ENCODE measurements around the gene CORO7.
A peak's percentile ranks its signal among the peaks of the same experiment; 100 is the strongest.

Gene CORO7

GRCh38 chr16:4328782-4329775 is 87.3 kb downstream of the CORO7 start:
- Histone ChIP-seq H2AFZ (ENCODE audit: low read depth, low read length) (no peak overlapping the region), H3K9me3 (ENCODE audit: low read length) (no peaks in the 10 kb centered on the region), H3K4me3 (ENCODE audit: low read length) (no peak overlapping the region), H3K4me1 (ENCODE audit: insufficient read depth, low read length) (peaks cover 22% of the 10 kb centered on the region), H3K36me3 (ENCODE audit: insufficient read depth, low read length) (peaks cover 11% of the 10 kb centered on the region), H3K27me3 (ENCODE audit: insufficient read depth, low read length) (no peaks in the 10 kb centered on the region)

DNA sequence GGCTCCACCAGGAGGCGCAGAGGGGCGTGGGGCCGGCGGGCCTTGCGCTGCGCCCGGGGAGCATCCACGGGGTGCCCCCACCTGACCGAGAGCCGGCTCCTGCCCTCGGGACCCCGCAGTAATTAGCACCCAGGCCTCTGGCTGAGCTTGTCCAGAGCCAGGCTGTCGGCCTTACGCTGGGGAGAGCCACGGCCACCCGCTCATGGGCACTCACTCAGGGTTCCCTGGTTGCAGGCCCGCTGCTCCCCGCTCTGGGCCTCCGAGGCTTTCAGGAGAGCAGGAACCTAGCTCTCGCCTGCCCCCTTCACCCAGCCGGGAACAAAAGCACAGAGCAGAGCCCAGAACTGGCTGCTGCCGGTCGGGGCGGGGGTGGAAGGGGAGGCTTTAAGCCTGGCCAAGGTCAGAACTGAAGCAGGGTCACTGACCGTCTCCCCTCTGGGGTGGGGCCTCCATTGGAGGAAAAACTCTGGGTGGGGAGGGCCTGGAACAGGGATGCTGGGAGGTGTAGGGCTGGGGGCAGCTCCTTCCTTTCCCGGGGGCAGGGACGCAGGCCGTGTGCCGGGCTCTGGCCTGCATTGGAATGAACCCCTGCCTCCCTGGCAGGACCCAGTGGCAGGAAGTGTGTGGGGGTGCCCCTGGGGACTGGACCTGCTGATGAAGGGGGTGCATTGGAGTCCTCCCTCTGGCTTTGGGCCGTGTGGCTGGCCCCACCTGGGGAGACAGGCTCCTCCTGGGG is 88.2 kb downstream of the CORO7 start:
- H3K27me3 ChIP-seq (ENCODE audit: insufficient read depth, low read length): no peaks in the 10 kb centered on the region

DNA sequence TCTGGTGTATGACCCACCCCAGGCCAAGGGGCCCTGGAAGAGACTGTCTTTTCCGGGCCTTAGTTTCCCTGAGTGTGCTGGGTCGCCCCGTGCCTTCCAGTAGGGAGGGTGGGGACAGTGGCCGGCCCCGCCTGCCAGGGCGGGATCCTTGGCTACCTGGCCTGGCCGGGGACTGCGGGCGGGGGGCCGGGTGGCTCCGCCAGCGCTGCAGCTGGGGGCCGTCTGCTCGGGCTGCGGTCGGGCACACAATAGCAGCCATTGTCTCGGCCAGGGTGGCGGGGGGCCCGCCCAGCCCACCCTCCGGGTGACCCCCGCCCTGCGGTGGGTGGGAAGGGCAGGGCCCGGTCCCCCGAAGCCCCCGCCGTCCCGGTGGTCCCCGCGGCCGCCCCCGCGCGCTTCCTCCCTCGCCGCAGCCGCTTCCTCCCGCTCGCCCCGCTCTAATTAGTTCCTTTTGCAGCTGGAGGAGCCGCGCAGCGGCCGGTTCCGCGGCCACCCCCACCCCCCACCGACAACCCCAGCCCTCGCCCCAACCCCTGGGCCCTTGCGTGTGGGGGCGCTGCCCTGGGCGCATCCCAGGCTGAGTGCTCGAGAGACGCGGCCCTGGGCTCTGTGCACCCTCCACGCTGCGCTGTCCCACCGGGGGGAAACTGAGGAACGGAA is 88.9 kb downstream of the CORO7 start:
- peaks cover 2% of the 10 kb centered on the region for H3K36me3 ChIP-seq (ENCODE audit: insufficient read depth, low read length)
- peak overlapping the region; percentile 32 for H2AFZ ChIP-seq (ENCODE audit: low read depth, low read length)
- H3K4me3 ChIP-seq (ENCODE audit: low read length): peak overlapping the region; percentile 55
- H3K4me1 ChIP-seq (ENCODE audit: insufficient read depth, low read length): peaks cover 33% of the 10 kb centered on the region
- H3K27me3 ChIP-seq (ENCODE audit: insufficient read depth, low read length): no peaks in the 10 kb centered on the region
- no peaks in the 10 kb centered on the region for H3K9me3 ChIP-seq (ENCODE audit: low read length)

More for the DNA sequence above, 88.2 kb downstream of the CORO7 start:
- peak overlapping the region; percentile 32 for H2AFZ ChIP-seq (ENCODE audit: low read depth, low read length)
- no peaks in the 10 kb centered on the region for H3K9me3 ChIP-seq (ENCODE audit: low read length)
- peak overlapping the region; percentile 55 for H3K4me3 ChIP-seq (ENCODE audit: low read length)
- H3K4me1 ChIP-seq (ENCODE audit: insufficient read depth, low read length): peaks cover 30% of the 10 kb centered on the region
- H3K36me3 ChIP-seq (ENCODE audit: insufficient read depth, low read length): peaks cover 7% of the 10 kb centered on the region

DNA sequence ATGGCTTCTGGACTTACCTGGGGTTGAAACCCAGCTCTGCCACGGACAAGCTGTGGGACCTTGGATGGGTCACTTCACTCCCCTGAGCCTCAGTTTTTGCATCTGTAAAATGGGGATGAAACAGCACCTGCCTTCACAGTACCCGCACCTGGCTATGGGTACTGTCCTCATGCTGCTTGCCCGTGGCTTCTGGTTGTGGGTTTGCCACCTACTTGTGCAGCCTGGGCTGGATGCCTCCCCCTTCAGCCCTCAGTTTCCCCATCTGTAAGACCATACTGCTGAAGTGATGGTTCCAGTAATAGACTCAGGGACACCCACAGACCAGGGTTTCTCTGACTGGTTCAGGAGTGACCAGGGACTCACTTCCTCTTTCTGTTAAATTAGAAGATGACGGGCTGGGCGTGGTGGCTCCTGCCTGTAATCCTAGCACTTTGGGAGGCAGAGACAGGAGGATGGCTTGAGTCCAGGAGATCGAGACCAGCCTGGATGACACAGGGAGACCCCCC is 91.1 kb downstream of the CORO7 start:
- H2AFZ ChIP-seq (ENCODE audit: low read depth, low read length): no peak overlapping the region
- no peaks in the 10 kb centered on the region for H3K27me3 ChIP-seq (ENCODE audit: insufficient read depth, low read length)
- peaks cover 37% of the 10 kb centered on the region for H3K4me1 ChIP-seq (ENCODE audit: insufficient read depth, low read length)
- H3K4me3 ChIP-seq (ENCODE audit: low read length): no peak overlapping the region
- no peaks in the 10 kb centered on the region for H3K36me3 ChIP-seq (ENCODE audit: insufficient read depth, low read length)
- no peaks in the 10 kb centered on the region for H3K9me3 ChIP-seq (ENCODE audit: low read length)

GRCh38 chr16:4324492-4325252 is 91.7 kb downstream of the CORO7 start:
- H3K27me3 ChIP-seq (ENCODE audit: insufficient read depth, low read length): no peaks in the 10 kb centered on the region
- H2AFZ ChIP-seq (ENCODE audit: low read depth, low read length): no peak overlapping the region
- H3K4me3 ChIP-seq (ENCODE audit: low read length): no peak overlapping the region
- no peaks in the 10 kb centered on the region for H3K36me3 ChIP-seq (ENCODE audit: insufficient read depth, low read length)
- no peaks in the 10 kb centered on the region for H3K9me3 ChIP-seq (ENCODE audit: low read length)
- peaks cover 40% of the 10 kb centered on the region for H3K4me1 ChIP-seq (ENCODE audit: insufficient read depth, low read length)

- Histone ChIP-seq H3K4me1 (ENCODE audit: insufficient read depth, low read length) (peaks cover 42% of the 10 kb centered on the region), H2AFZ (ENCODE audit: low read depth, low read length) (no peak overlapping the region), H3K36me3 (ENCODE audit: insufficient read depth, low read length) (no peaks in the 10 kb centered on the region), H3K4me3 (ENCODE audit: low read length) (no peak overlapping the region), H3K9me3 (ENCODE audit: low read length) (no peaks in the 10 kb centered on the region), H3K27me3 (ENCODE audit: insufficient read depth, low read length) (no peaks in the 10 kb centered on the region)
Observed at GRCh38 chr16:4323845-4324488, 92.4 kb downstream of the CORO7 start.

GRCh38 chr16:4323071-4323844 is 93.1 kb downstream of the CORO7 start:
- Histone ChIP-seq H3K4me1 (ENCODE audit: insufficient read depth, low read length) (peaks cover 42% of the 10 kb centered on the region), H3K4me3 (ENCODE audit: low read length) (no peak overlapping the region), H3K9me3 (ENCODE audit: low read length) (no peaks in the 10 kb centered on the region), H2AFZ (ENCODE audit: low read depth, low read length) (no peak overlapping the region), H3K27me3 (ENCODE audit: insufficient read depth, low read length) (no peaks in the 10 kb centered on the region), H3K36me3 (ENCODE audit: insufficient read depth, low read length) (no peaks in the 10 kb centered on the region)

- Histone ChIP-seq H3K9me3 (ENCODE audit: low read length) (no peaks in the 10 kb centered on the region), H3K27me3 (ENCODE audit: insufficient read depth, low read length) (no peaks in the 10 kb centered on the region), H3K36me3 (ENCODE audit: insufficient read depth, low read length) (no peaks in the 10 kb centered on the region), H3K4me1 (ENCODE audit: insufficient read depth, low read length) (peaks cover 46% of the 10 kb centered on the region), H2AFZ (ENCODE audit: low read depth, low read length) (no peak overlapping the region), H3K4me3 (ENCODE audit: low read length) (no peak overlapping the region)
Observed at GRCh38 chr16:4322121-4323052, 94.0 kb downstream of the CORO7 start.

DNA sequence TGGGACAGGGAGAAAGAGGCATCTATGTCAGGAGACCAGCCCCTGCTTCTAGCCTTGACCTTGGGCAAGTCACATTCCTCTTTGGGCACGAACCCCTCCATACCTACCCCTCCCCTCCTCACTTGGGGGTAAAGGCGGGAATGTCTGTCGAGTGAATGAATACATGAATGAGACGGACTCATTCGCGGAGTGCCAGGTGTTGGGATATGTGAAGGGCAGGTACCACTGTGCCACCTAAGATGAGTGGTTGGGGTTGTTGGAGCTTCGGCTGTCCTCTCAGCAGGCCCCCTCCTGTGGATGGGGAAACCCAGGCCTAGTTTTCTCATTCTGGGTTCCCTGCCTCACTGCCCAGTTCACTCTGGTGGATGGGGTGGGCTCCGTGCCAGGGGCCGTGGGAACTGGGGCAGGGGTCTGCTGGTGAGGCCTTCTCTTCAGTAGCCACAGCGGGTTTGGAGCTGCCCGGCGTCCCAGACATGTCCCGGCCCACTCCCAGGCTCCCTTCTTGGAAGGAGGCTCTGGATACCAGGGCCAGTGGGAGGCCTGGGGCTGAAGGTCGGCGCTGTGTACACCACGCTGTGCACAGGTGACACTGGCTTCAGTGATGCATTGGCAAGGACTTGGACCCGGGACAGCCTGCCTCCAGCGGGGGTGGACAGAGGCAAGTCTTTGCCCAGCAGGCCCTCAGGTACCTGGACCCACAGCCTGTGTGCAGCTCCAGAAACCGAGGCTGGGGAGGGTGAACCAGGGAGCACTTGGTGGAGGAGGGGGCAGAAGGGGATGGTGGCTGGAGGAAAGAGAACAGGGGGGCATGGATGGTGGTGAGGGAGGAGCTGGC is 94.9 kb downstream of the CORO7 start:
- Histone ChIP-seq H3K9me3 (ENCODE audit: low read length) (no peaks in the 10 kb centered on the region), H3K4me1 (ENCODE audit: insufficient read depth, low read length) (peaks cover 52% of the 10 kb centered on the region), H3K36me3 (ENCODE audit: insufficient read depth, low read length) (no peaks in the 10 kb centered on the region), H2AFZ (ENCODE audit: low read depth, low read length) (no peak overlapping the region), H3K4me3 (ENCODE audit: low read length) (no peak overlapping the region), H3K27me3 (ENCODE audit: insufficient read depth, low read length) (no peaks in the 10 kb centered on the region)

GRCh38 chr16:4320571-4321137 is 95.7 kb downstream of the CORO7 start:
- H3K36me3 ChIP-seq (ENCODE audit: insufficient read depth, low read length): no peaks in the 10 kb centered on the region
- H3K9me3 ChIP-seq (ENCODE audit: low read length): no peaks in the 10 kb centered on the region
- H3K4me3 ChIP-seq (ENCODE audit: low read length): no peak overlapping the region
- H3K4me1 ChIP-seq (ENCODE audit: insufficient read depth, low read length): peaks cover 52% of the 10 kb centered on the region
- H2AFZ ChIP-seq (ENCODE audit: low read depth, low read length): no peak overlapping the region
- no peaks in the 10 kb centered on the region for H3K27me3 ChIP-seq (ENCODE audit: insufficient read depth, low read length)

Measured in neuron (in vitro differentiated cells).